Stomach (tissue), 9 donors: ENCODE measurements around the gene KDM4E. TPM values are rescaled to one million over a fixed set of nuclear protein-coding genes. Genes with fewer than 3 reads are reported as not detected.

Experiments
- DNase-seq, 2 donors: peaks; one replicate each; pipeline versions ENCODE4 v3.0.0 to v3.0.0-alpha.2; 2013 to 2019
- H3K27ac ChIP-seq, 5 donors: fragments of 200-600 bp in 4 of 5; sonication (generic) in 4 of 5; one replicate each; pipeline ENCODE4 v1.5.1; 2013 to 2019; ENCODE audit warnings: mild to moderate bottlenecking in 1 of 5, moderate library complexity in 1 of 5
- H3K27me3 ChIP-seq, 3 donors: fragments of 200-600 bp; sonication (generic); one replicate each; pipeline ENCODE4 v1.5.1; 2017 to 2019; ENCODE audit warnings: mixed run types in 1 of 3
- H3K36me3 ChIP-seq, 4 donors: fragments of 200-600 bp; sonication (generic); 1 replicate in 3 of 4; 2 replicates in 1 of 4; pipeline ENCODE4 v1.5.1; 2016 to 2019
- H3K4me1 ChIP-seq, 4 donors: fragments of 200-600 bp; sonication (generic); one replicate each; pipeline ENCODE4 v1.5.1; 2016 to 2019
- H3K4me3 ChIP-seq, 4 donors: fragments of 200-600 bp; sonication (generic) in 3 of 4; one replicate each; pipeline ENCODE4 v1.5.1; 2016 to 2019; ENCODE audit warnings: mild to moderate bottlenecking in 1 of 4
- H3K9me3 ChIP-seq, 4 donors: fragments of 200-600 bp; sonication (generic); one replicate each; pipeline ENCODE4 v1.5.1; 2016 to 2019
- CTCF ChIP-seq, 7 experiments: fragments of 450-650 bp in 4 of 7; fragments of 200-600 bp in 3 of 7; sonication (generic) in 3 of 7; IDR thresholded peaks; one replicate each; pipeline ENCODE4 v1.5.1; 2016 to 2019; ENCODE audit warnings: antibody characterized with exemption in 7 of 7, control low read depth in 2 of 7, mild to moderate bottlenecking in 1 of 7
- EP300 ChIP-seq: sonication (generic); formaldehyde crosslinking; IDR thresholded peaks from one replicate; pipeline ENCODE4 v1.6.1; 2017; ENCODE audit warnings: antibody characterized with exemption
- POLR2A ChIP-seq, 4 donors: fragments of 450-650 bp; IDR thresholded peaks; one replicate each; pipeline ENCODE4 v1.6.1; 2016; ENCODE audit warnings: antibody characterized with exemption in 4 of 4, control low read depth in 2 of 4, mild to moderate bottlenecking in 1 of 4, moderate library complexity in 1 of 4
- intact Hi-C: fragments of 100-400 bp; cut with DNase I; formaldehyde crosslinking; loops from one replicate; pipeline ENCODE4 v1.15.1; 2023; ENCODE audit warnings: low total_unique reads
- polyA plus RNA-seq, 3 donors: library from polyadenylated mRNA; stranded (reverse); fragments of 200-250 nt; gene quantifications; one replicate each; pipeline ENCODE4 v1.2.3, GENCODE V29; 2013
- total RNA-seq, 5 donors: library from RNA; depleted of rRNA; stranded (reverse); fragments of >200 nt; gene quantifications; one replicate each; pipeline versions ENCODE4 v1.1.0 to v1.2.3, GENCODE V29; 2014 to 2016
- donor health status: healthy with polysubstance abuse.
- donor health status: Bipolar disorder and iron deficiency.
- donor health status: healthy.

The KDM4E gene
- total and polyA plus RNA-seq, 8 donors = not detected

- no peaks in the 10 kb centered on the region for H3K9me3 ChIP-seq
- intact Hi-C loops = no loop called here
- H3K27me3 ChIP-seq = no peaks in the 10 kb centered on the region
- no peak for DNase-seq
- TF ChIP-seq POLR2A (IDR thresholded peaks at IDR 0.05) = no peak
- no peak for TF ChIP-seq CTCF (IDR thresholded peaks at IDR 0.05)
- no peak for TF ChIP-seq EP300
- peaks cover 19 to 31% (median 26%) of the 10 kb centered on the region in 4 donors for H3K4me1 ChIP-seq
- no peak overlapping the region for H3K4me3 ChIP-seq
- H3K36me3 ChIP-seq = no peaks in the 10 kb centered on the region
- H3K27ac ChIP-seq = peak overlapping the region in 1 of 5 donors; percentile 77
Observed at GRCh38 chr11:95076981-95077380, 51.9 kb downstream of the KDM4E start.

Other genes with a start within 250 kb of the KDM4E start
- 10 to 100 TPM in 4 of 5 donors, 1 to 10 TPM in 1; 8.2 to 47.2 (median 37.5) TPM for gene CWC15, start 51.7 kb upstream of the KDM4E start, total RNA-seq
- 10 to 100 TPM; 53.9 to 88.9 (median 56.7) TPM for gene CWC15, start 51.7 kb upstream of the KDM4E start, polyA plus RNA-seq
- under 1 TPM in 2 of 5 donors, not detected in 3; 0.58 to 0.73 TPM for gene KDM4D, start 51.5 kb upstream of the KDM4E start, total RNA-seq
- under 1 TPM; 0.12 to 0.31 (median 0.25) TPM for gene KDM4D, start 51.5 kb upstream of the KDM4E start, polyA plus RNA-seq
- not detected for gene KDM4F, start 24.2 kb downstream of the KDM4E start, total RNA-seq
- not detected for gene KDM4F, start 24.2 kb downstream of the KDM4E start, polyA plus RNA-seq
- gene SRSF8, start 41.7 kb downstream of the KDM4E start, total RNA-seq = 10 to 100 TPM; 10.7 to 34.6 (median 25.7) TPM
- gene SRSF8, start 41.7 kb downstream of the KDM4E start, polyA plus RNA-seq = 10 to 100 TPM; 30.3 to 39.6 (median 36.3) TPM
- gene ENDOD1, start 64.6 kb downstream of the KDM4E start, total RNA-seq = 10 to 100 TPM; 11.1 to 32.2 (median 22.3) TPM
- 1 to 10 TPM; 2.4 to 8.4 (median 3.2) TPM for gene ENDOD1, start 64.6 kb downstream of the KDM4E start, polyA plus RNA-seq
- gene SESN3, start 205.9 kb downstream of the KDM4E start, total RNA-seq = 10 to 100 TPM in 3 of 5 donors, 1 to 10 TPM in 2; 5.5 to 43.7 (median 12.1) TPM
- gene SESN3, start 205.9 kb downstream of the KDM4E start, polyA plus RNA-seq = 1 to 10 TPM; 2.7 to 4.7 (median 3.8) TPM